ENCODE data around the gene ETS1.

Gene ETS1

DNA sequence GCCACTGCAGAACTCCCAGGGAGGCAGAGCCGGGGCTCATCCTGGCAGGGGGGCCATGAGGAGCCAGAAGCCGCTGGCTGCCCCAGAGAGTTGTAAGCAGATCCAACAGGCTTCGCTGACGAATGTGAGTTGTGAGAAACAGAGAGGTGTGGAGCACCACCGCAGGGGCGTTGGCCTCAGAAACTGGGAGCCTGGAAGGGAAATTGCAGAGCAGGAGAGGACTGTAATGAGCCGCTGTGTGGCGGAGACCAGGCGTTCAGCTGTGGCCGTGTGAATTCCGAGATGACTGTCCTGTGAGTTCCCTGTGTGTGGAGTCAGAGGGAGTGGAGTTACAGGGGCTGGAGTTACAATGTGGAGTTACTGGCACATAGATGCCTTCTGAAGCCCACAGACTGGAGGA lies 27.7 kb upstream of the ETS1 start:
- H3K27me3 ChIP-seq (ENCODE audit: insufficient read depth, poor library complexity, severe bottlenecking), result no peaks in the 10 kb centered on the region
- no peak for ATAC-seq (ENCODE audit: low read depth)
- H3K4me3 ChIP-seq (ENCODE audit: severe bottlenecking), result no peak overlapping the region
- H3K9me3 ChIP-seq (ENCODE audit: severe bottlenecking), result no peaks in the 10 kb centered on the region
- H3K27ac ChIP-seq (ENCODE audit: poor library complexity, severe bottlenecking), result no peak overlapping the region
- no peak for DNase-seq (ENCODE audit: low spot score)
- TF ChIP-seq, protein P1, sequence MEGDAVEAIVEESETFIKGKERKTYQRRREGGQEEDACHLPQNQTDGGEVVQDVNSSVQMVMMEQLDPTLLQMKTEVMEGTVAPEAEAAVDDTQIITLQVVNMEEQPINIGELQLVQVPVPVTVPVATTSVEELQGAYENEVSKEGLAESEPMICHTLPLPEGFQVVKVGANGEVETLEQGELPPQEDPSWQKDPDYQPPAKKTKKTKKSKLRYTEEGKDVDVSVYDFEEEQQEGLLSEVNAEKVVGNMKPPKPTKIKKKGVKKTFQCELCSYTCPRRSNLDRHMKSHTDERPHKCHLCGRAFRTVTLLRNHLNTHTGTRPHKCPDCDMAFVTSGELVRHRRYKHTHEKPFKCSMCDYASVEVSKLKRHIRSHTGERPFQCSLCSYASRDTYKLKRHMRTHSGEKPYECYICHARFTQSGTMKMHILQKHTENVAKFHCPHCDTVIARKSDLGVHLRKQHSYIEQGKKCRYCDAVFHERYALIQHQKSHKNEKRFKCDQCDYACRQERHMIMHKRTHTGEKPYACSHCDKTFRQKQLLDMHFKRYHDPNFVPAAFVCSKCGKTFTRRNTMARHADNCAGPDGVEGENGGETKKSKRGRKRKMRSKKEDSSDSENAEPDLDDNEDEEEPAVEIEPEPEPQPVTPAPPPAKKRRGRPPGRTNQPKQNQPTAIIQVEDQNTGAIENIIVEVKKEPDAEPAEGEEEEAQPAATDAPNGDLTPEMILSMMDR (IDR thresholded peaks at IDR 0.05; ENCODE audit: poor library complexity, severe bottlenecking), result no peak
- H3K4me1 ChIP-seq (ENCODE audit: insufficient read depth, poor library complexity, severe bottlenecking), result no peaks in the 10 kb centered on the region
- H3K36me3 ChIP-seq (ENCODE audit: low read depth), result no peaks in the 10 kb centered on the region

DNA sequence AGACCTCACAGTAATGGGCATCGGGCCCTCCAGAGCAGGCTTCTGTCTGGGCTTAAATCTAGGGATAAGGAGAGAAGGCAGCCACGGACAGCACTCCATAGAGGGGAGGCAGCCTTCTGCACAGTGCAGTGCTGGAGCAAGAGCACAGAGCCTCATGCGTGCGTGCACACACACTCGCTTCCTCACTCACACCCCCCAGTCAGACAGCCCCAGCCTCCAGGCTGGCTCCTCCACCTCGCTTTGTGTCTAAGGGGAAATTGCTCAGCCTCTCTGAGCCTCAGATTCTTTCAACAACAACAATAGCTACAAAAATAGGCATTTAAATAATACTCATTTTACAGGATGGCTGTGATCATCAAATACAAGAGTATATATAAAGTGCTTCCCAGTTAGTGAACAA lies 26.7 kb upstream of the ETS1 start:
- Histone ChIP-seq H3K9me3 (ENCODE audit: severe bottlenecking) (no peaks in the 10 kb centered on the region), H3K27ac (ENCODE audit: poor library complexity, severe bottlenecking) (no peak overlapping the region), H3K4me3 (ENCODE audit: severe bottlenecking) (no peak overlapping the region), H3K4me1 (ENCODE audit: insufficient read depth, poor library complexity, severe bottlenecking) (no peaks in the 10 kb centered on the region), H3K27me3 (ENCODE audit: insufficient read depth, poor library complexity, severe bottlenecking) (no peaks in the 10 kb centered on the region), H3K36me3 (ENCODE audit: low read depth) (no peaks in the 10 kb centered on the region)
- ATAC-seq (ENCODE audit: low read depth), result no peak
- TF ChIP-seq, protein P1 (IDR thresholded peaks at IDR 0.05; ENCODE audit: poor library complexity, severe bottlenecking), result no peak
- DNase-seq (ENCODE audit: low spot score), result no peak

DNA sequence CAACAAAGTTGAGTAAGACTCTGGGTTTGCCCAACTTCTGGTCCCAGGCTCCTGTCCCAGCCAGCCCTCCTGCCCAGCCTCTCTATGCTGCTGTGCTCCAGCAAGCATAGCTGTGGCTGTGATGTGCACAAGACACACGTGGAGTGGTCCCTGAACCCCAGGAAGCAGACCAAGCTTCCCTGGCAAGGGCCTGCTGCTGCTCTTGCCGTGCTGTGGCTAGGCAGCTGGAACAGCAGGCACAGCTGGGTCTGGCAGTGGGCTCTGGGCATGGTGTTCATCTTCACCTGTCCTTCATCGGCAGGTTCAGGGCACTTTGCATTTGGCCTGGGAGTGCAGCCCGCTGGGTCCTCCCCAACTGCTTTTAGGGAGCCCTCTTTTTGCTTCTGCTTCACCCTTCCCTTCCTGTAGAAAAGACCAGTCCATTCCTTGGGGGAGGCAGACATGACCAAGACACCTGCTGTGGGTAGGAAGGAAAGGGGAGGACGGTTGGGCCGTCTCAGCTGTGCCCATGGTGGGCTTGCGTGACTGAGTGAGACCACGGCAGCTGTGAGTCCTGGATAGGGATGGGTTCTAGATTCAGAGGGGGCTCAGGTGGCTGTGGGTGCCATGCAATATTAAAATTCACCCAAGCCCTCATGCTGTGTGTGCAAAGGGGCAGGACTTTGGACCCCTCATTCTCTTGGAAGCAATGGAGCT lies 26.1 kb upstream of the ETS1 start:
- H3K4me3 ChIP-seq (ENCODE audit: severe bottlenecking), result no peak overlapping the region
- H3K27me3 ChIP-seq (ENCODE audit: insufficient read depth, poor library complexity, severe bottlenecking), result no peaks in the 10 kb centered on the region
- TF ChIP-seq, protein P1 (IDR thresholded peaks at IDR 0.05; ENCODE audit: poor library complexity, severe bottlenecking), result no peak
- H3K4me1 ChIP-seq (ENCODE audit: insufficient read depth, poor library complexity, severe bottlenecking), result no peaks in the 10 kb centered on the region
- H3K27ac ChIP-seq (ENCODE audit: poor library complexity, severe bottlenecking), result no peak overlapping the region
- H3K9me3 ChIP-seq (ENCODE audit: severe bottlenecking), result no peaks in the 10 kb centered on the region
- DNase-seq (ENCODE audit: low spot score), result no peak
- ATAC-seq (ENCODE audit: low read depth), result no peak
- no peaks in the 10 kb centered on the region for H3K36me3 ChIP-seq (ENCODE audit: low read depth)

DNA sequence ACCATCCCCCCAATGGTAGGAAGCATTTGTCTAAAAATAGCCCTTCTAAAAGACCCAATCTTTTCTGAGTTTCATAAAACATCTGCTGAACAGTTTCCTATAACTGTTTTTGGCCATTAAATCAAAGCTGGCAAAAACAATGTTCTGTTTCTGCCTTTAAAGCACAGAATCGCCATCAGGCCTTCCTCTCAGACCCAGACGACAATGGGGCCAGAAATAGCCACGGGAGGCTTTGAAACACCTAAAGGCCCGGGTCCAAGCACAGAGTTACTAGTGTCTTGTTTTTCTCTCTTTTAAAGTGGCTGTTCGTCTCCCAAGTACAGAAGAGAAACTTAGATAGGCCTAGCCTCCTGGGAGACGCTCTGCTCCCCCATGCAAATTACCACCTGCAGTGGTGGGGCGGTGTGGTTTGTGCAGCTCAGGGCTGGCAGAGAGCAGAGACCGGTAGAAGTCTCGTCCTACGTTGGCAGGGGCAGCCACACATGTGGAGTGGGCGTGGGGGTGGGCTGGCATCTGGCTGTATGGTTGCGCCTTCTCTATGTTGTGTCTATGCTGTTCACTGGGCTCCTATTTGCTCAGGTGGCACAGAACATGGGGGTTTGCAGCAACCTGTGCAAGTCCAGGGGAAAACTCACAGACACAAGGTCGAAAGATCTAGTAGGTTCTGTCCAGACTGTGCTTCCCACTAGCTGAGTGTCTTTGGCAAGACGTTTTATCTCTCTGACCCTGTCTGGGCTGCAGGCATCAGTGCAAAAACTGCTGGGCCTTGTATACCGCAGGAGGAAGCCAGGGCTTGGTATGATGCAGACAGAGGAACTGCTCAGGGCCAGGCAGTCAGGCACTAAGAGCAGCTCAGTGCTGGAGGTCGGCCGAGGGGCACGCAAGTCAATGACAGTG lies 23.6 kb upstream of the ETS1 start:
- Histone ChIP-seq H3K9me3 (ENCODE audit: severe bottlenecking) (no peaks in the 10 kb centered on the region), H3K27ac (ENCODE audit: poor library complexity, severe bottlenecking) (no peak overlapping the region), H3K27me3 (ENCODE audit: insufficient read depth, poor library complexity, severe bottlenecking) (no peaks in the 10 kb centered on the region), H3K4me1 (ENCODE audit: insufficient read depth, poor library complexity, severe bottlenecking) (no peaks in the 10 kb centered on the region), H3K4me3 (ENCODE audit: severe bottlenecking) (no peak overlapping the region), H3K36me3 (ENCODE audit: low read depth) (no peaks in the 10 kb centered on the region)
- TF ChIP-seq, protein P1 (IDR thresholded peaks at IDR 0.05; ENCODE audit: poor library complexity, severe bottlenecking), result no peak
- peak; percentile 42; the same call in 2 of the 3 replicates for ATAC-seq (ENCODE audit: low read depth)
- DNase-seq (ENCODE audit: low spot score), result no peak
